Cardiac muscle cell (in vitro differentiated cells and primary cell): ENCODE measurements around the gene CFAP53. TPM values are rescaled to one million over a fixed set of nuclear protein-coding genes. Genes with fewer than 3 reads are reported as not detected.
A peak's percentile ranks its signal among the peaks of the same experiment; 100 is the strongest.
"Not testable (repeated sequence)": the region's sequence is repeated elsewhere in the genome, so short reads cannot be mapped to it uniquely, and the experiment has no call there.

Source experiments
- DNase-seq, 2 donors: peaks; one replicate each; pipeline versions ENCODE4 v3.0.0 to v3.0.0-alpha.2; 2010 to 2017; ENCODE audit warnings: low read depth in 1 of 2, low spot score in 1 of 2
- H3K27ac ChIP-seq: fragments of 200-600 bp; sonication (generic); 2 replicates; pipeline ENCODE4 v1.5.1; 2016
- H3K27me3 ChIP-seq: fragments of 200-600 bp; sonication (generic); 2 replicates; pipeline ENCODE4 v1.6.0; 2016; ENCODE audit warnings: control low read depth
- H3K36me3 ChIP-seq: fragments of 200-600 bp; sonication (generic); 2 replicates; pipeline ENCODE4 v1.5.1; 2016; ENCODE audit warnings: control low read depth
- H3K4me1 ChIP-seq: fragments of 200-600 bp; sonication (generic); 2 replicates; pipeline ENCODE4 v1.8.1; 2017; ENCODE audit warnings: low read depth, mild to moderate bottlenecking, mixed run types
- H3K4me3 ChIP-seq: fragments of 200-600 bp; sonication (generic); 2 replicates; pipeline ENCODE4 v1.5.1; 2016; ENCODE audit warnings: mild to moderate bottlenecking
- H3K9me3 ChIP-seq: fragments of 200-600 bp; sonication (generic); 2 replicates; pipeline ENCODE4 v1.5.1; 2017; ENCODE audit warnings: low read depth, mild to moderate bottlenecking, control low read depth
- CTCF ChIP-seq: IDR thresholded peaks from 2 replicates; pipeline ENCODE4 v1.5.1; 2012; ENCODE audit warnings: low read depth, mild to moderate bottlenecking, low read length
- polyA plus RNA-seq: library from polyadenylated mRNA; unstranded; fragments of >200 nt; fragmentation: Nextera tagmentation; extraction: Ambion mirVana; gene quantifications from 2 replicates; pipeline ENCODE4 v1.2.1, GENCODE V29; 2016
- total RNA-seq: library from RNA; depleted of rRNA; stranded (reverse); fragments of >200 nt; gene quantifications from 2 replicates; pipeline ENCODE4 v1.2.3, GENCODE V29; 2016

Gene CFAP53
- total and polyA plus RNA-seq, 2 experiments from 2014 or later = 1.0 to 3.9 TPM

GRCh38 chr18:50247561-50247960 lies 18.7 kb downstream of the CFAP53 start:
- no peak overlapping the region for H3K27ac ChIP-seq
- H3K36me3 ChIP-seq = no peaks in the 10 kb centered on the region
- no peaks in the 10 kb centered on the region for H3K27me3 ChIP-seq
- no peak for TF ChIP-seq CTCF
- H3K4me3 ChIP-seq = no peak overlapping the region
- no peaks in the 10 kb centered on the region for H3K9me3 ChIP-seq
- no peak for DNase-seq
- no peaks in the 10 kb centered on the region for H3K4me1 ChIP-seq

- not testable (repeated sequence) for H3K27ac ChIP-seq, H3K4me1 ChIP-seq, H3K4me3 ChIP-seq, H3K36me3 ChIP-seq, H3K27me3 ChIP-seq, DNase-seq, H3K9me3 ChIP-seq
Measured at GRCh38 chr18:50241768-50242167, 24.5 kb downstream of the CFAP53 start.

- no peaks in the 10 kb centered on the region for H3K27me3 ChIP-seq
- H3K4me3 ChIP-seq = no peak overlapping the region
- H3K36me3 ChIP-seq = no peaks in the 10 kb centered on the region
- DNase-seq = no peak
- no peaks in the 10 kb centered on the region for H3K9me3 ChIP-seq
- H3K4me1 ChIP-seq = no peaks in the 10 kb centered on the region
- no peak overlapping the region for H3K27ac ChIP-seq
- no peak for TF ChIP-seq CTCF
Measured at GRCh38 chr18:50240080-50240563, 26.2 kb downstream of the CFAP53 start.

GRCh38 chr18:50232419-50232818 lies 33.9 kb downstream of the CFAP53 start:
- Histone ChIP-seq H3K27ac (peak overlapping the region; percentile 53), H3K4me1 (peaks cover 18% of the 10 kb centered on the region), H3K27me3 (no peaks in the 10 kb centered on the region), H3K9me3 (no peaks in the 10 kb centered on the region), H3K36me3 (no peaks in the 10 kb centered on the region), H3K4me3 (no peak overlapping the region)
- DNase-seq = peak in 1 of 2 donors; percentile 36
- TF ChIP-seq CTCF = no peak

- Histone ChIP-seq H3K4me1 (peaks cover 18% of the 10 kb centered on the region), H3K36me3 (no peaks in the 10 kb centered on the region), H3K9me3 (no peaks in the 10 kb centered on the region), H3K27ac (peak overlapping the region; percentile 53), H3K27me3 (no peaks in the 10 kb centered on the region), H3K4me3 (no peak overlapping the region)
- no peak for TF ChIP-seq CTCF
- DNase-seq = no peak
Measured at GRCh38 chr18:50231621-50232020, 34.7 kb downstream of the CFAP53 start.

GRCh38 chr18:50220249-50220648 lies 46.0 kb downstream of the CFAP53 start:
- not testable (repeated sequence) for H3K27me3 ChIP-seq, H3K27ac ChIP-seq, H3K9me3 ChIP-seq, H3K36me3 ChIP-seq, H3K4me3 ChIP-seq, DNase-seq, H3K4me1 ChIP-seq
